ENCODE measurements around the gene TNRC6C.

DNA sequence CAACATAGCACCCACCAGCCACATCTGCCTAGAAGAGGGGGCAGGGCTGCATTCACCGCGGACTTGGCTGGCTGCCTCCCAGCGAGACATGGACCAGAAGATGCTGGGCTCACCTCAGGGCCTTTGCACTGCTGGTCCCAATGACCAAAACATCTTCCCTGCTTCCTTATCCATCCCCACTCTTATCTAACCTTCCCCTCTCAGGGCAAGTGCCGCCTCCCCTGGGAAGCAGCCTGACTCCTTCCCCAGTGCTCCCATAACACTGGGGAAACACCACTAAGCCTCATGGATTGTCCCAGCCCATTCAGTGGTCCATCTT is 164.4 kb downstream of the TNRC6C start:
- TF ChIP-seq, protein P1, sequence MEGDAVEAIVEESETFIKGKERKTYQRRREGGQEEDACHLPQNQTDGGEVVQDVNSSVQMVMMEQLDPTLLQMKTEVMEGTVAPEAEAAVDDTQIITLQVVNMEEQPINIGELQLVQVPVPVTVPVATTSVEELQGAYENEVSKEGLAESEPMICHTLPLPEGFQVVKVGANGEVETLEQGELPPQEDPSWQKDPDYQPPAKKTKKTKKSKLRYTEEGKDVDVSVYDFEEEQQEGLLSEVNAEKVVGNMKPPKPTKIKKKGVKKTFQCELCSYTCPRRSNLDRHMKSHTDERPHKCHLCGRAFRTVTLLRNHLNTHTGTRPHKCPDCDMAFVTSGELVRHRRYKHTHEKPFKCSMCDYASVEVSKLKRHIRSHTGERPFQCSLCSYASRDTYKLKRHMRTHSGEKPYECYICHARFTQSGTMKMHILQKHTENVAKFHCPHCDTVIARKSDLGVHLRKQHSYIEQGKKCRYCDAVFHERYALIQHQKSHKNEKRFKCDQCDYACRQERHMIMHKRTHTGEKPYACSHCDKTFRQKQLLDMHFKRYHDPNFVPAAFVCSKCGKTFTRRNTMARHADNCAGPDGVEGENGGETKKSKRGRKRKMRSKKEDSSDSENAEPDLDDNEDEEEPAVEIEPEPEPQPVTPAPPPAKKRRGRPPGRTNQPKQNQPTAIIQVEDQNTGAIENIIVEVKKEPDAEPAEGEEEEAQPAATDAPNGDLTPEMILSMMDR (IDR thresholded peaks at IDR 0.05; ENCODE audit: poor library complexity): no peak
- TF ChIP-seq EZH2phosphoT487 (IDR thresholded peaks at IDR 0.05; ENCODE audit: low read depth, severe bottlenecking, unreplicated experiment): no peak
- TF ChIP-seq EZH2 (IDR thresholded peaks at IDR 0.05; ENCODE audit: borderline replicate concordance): no peak

All from hepatocyte (in vitro differentiated cells).